GM12878 (cell line): ENCODE results near the gene DDX39B. TPM values are rescaled to one million over a fixed set of nuclear protein-coding genes. Genes with fewer than 3 reads are reported as not detected.

Source experiments
- ATAC-seq: fragments of 200-7000 bp; cut with Tn5 transposase; 3 replicates; pipeline ENCODE4 v1.9.1; 2020; ENCODE audit warnings: mild to moderate bottlenecking, moderate library complexity
- BruUV-seq: library from RNA; stranded (reverse); fragments of 400-500 nt; replicated peaks from 2 replicates; lab custom pipeline; 2021; lab: Mats Ljungman, UMichigan
- CTCF ChIA-PET: fragments of 300-600 bp; sonication (Branson Sonifier 250); formaldehyde crosslinking; extraction: SDS; loops from one replicate; lab custom pipeline; 2021; ENCODE audit warnings: inconsistent platforms; lab: Yijun Ruan, JAX
- POLR2A ChIA-PET: fragments of 350-600 bp; formaldehyde crosslinking; extraction: SDS; loops from one replicate; lab custom pipeline; 2021; ENCODE audit warnings: inconsistent platforms; lab: Charles Lee
- RAD21 ChIA-PET: fragments of 300-600 bp; sonication (Branson Sonifier 250); formaldehyde crosslinking; loops from one replicate; lab custom pipeline; 2023; ENCODE audit warnings: antibody characterized with exemption; ENCODE audit not compliant: unreplicated experiment; lab: Charles Lee
- SMC1A ChIA-PET: fragments of 300-600 bp; sonication (Branson Sonifier 250); formaldehyde crosslinking; loops from one replicate; lab custom pipeline; 2023; ENCODE audit not compliant: unreplicated experiment, uncharacterized antibody; lab: Charles Lee
- DNase-seq: peaks from one replicate; pipeline ENCODE4 v3.0.0-alpha.2; 2011; ENCODE audit warnings: low read depth, low spot score
- FAIRE-seq: peaks from 3 replicates; lab custom pipeline; 2011; peaks lifted over from hg19 to GRCh38; lab: Jason Lieb, UNC
- H2AFZ ChIP-seq: 2 replicates; pipeline ENCODE4 v1.6.0; 2011; ENCODE audit warnings: low read depth, low read length, control low read depth; ENCODE audit not compliant: control insufficient read depth
- H3K27ac ChIP-seq: 2 replicates; pipeline ENCODE4 v1.5.1; 2011; ENCODE audit warnings: control low read depth; ENCODE audit not compliant: control insufficient read depth, insufficient read depth
- H3K27me3 ChIP-seq, 2 experiments: replicated peaks in 1 of 2; 2 replicates each; pipeline versions ENCODE4 v1.6.0 to v1.6.1; 2011; ENCODE audit warnings: low read length in 1 of 2; ENCODE audit not compliant: control insufficient read depth in 2 of 2, insufficient read depth in 2 of 2
- H3K36me3 ChIP-seq, 2 experiments: 2 replicates each; pipeline ENCODE4 v1.5.1; 2011; ENCODE audit warnings: low read length in 1 of 2; ENCODE audit not compliant: control insufficient read depth in 2 of 2, insufficient read depth in 2 of 2
- H3K4me1 ChIP-seq: 2 replicates; pipeline ENCODE4 v1.6.1; 2011; ENCODE audit warnings: mild to moderate bottlenecking, low read length, moderate library complexity, mixed read lengths; ENCODE audit not compliant: control insufficient read depth, insufficient read depth
- H3K4me2 ChIP-seq: 2 replicates; pipeline ENCODE4 v1.6.0; 2011; ENCODE audit warnings: control low read depth; ENCODE audit not compliant: control insufficient read depth, insufficient read depth
- H3K4me3 ChIP-seq: fragments of 200-600 bp; sonication (generic); 2 replicates; pipeline ENCODE4 v1.5.1; 2016
- H3K79me2 ChIP-seq: 2 replicates; pipeline ENCODE4 v1.6.0; 2011; ENCODE audit warnings: low read length; ENCODE audit not compliant: control insufficient read depth, insufficient read depth
- H3K9ac ChIP-seq: 2 replicates; pipeline ENCODE4 v1.8.0; 2011; ENCODE audit warnings: low read length, control low read depth, mixed read lengths; ENCODE audit not compliant: control insufficient read depth, insufficient read depth
- H3K9me3 ChIP-seq: replicated peaks from 3 replicates; pipeline ENCODE4 v1.5.1; 2011; ENCODE audit warnings: mild to moderate bottlenecking, low read length; ENCODE audit not compliant: control insufficient read depth, insufficient read depth
- H4K20me1 ChIP-seq: 2 replicates; pipeline ENCODE4 v1.6.0; 2011; ENCODE audit not compliant: control insufficient read depth, insufficient read depth
- JUND ChIP-seq: IDR thresholded peaks from 2 replicates; pipeline ENCODE4 v1.6.1; 2012; ENCODE audit warnings: low read depth, mild to moderate bottlenecking, low read length, improper control_type of control experiment, moderate library complexity
- MEF2B ChIP-seq: fragments of 450-650 bp; IDR thresholded peaks from 2 replicates; pipeline ENCODE4 v1.6.1; 2018; ENCODE audit warnings: mild to moderate bottlenecking, moderate library complexity; ENCODE audit not compliant: partially characterized antibody, poor library complexity, severe bottlenecking
- NFYA ChIP-seq: IDR thresholded peaks from 2 replicates; pipeline ENCODE4 v1.6.1; 2011; ENCODE audit warnings: low read depth, mild to moderate bottlenecking, low read length, improper control_type of control experiment, borderline replicate concordance
- NFYB ChIP-seq: IDR thresholded peaks from 2 replicates; pipeline ENCODE4 v1.6.1; 2011; ENCODE audit warnings: low read depth, mild to moderate bottlenecking, low read length, improper control_type of control experiment, moderate library complexity; ENCODE audit not compliant: insufficient read depth
- NR2C1 ChIP-seq: fragments of 450-650 bp; IDR thresholded peaks from 2 replicates; pipeline ENCODE4 v1.6.1; 2017; ENCODE audit warnings: antibody characterized with exemption, mild to moderate bottlenecking, moderate library complexity
- NR2F1 ChIP-seq: fragments of 450-650 bp; conservative IDR thresholded peaks from 2 replicates; pipeline ENCODE4 v1.6.1; 2017; ENCODE audit warnings: mild to moderate bottlenecking
- POU2F2 ChIP-seq: IDR thresholded peaks from 3 replicates; pipeline ENCODE4 v1.6.1; 2011; ENCODE audit warnings: low read depth, mild to moderate bottlenecking, low read length, borderline replicate concordance
- RAD21 ChIP-seq: IDR thresholded peaks from 2 replicates; pipeline ENCODE4 v1.6.1; 2011; ENCODE audit warnings: mild to moderate bottlenecking, low read depth, low read length, moderate library complexity; ENCODE audit not compliant: insufficient read depth
- RELA ChIP-seq: fragments of 450-650 bp; IDR thresholded peaks from 2 replicates; pipeline ENCODE4 v1.8.0; 2014; ENCODE audit warnings: borderline replicate concordance; ENCODE audit not compliant: partially characterized antibody
- TAF1 ChIP-seq: IDR thresholded peaks from 2 replicates; pipeline ENCODE4 v1.6.1; 2011; ENCODE audit warnings: mild to moderate bottlenecking, low read depth, low read length, borderline replicate concordance
- ZZZ3 ChIP-seq: IDR thresholded peaks from 2 replicates; pipeline ENCODE4 v1.6.1; 2011; ENCODE audit warnings: low read depth; ENCODE audit not compliant: control insufficient read depth, insufficient read length
- WGBS: methylation state at CpG from one replicate; pipeline ENCODE4 v1.1.6; 2016; ENCODE audit warnings: low lambda C conversion rate; ENCODE audit not compliant: insufficient replicate concordance, insufficient coverage; ENCODE audit errors: missing lambda C conversion rate; 5-methylcytosine and 5-hydroxymethylcytosine counted together
- in situ Hi-C: fragments of 300-500 bp; cut with MboI; formaldehyde crosslinking; loops from 9 replicates; pipeline ENCODE4 v1.14.3; 2018; ENCODE audit warnings: mixed read lengths
- intact Hi-C: fragments of 100-400 bp; cut with micrococcal nuclease; formaldehyde crosslinking; loops from one replicate; pipeline ENCODE4 v1.14.2; 2022; ENCODE audit not compliant: unreplicated experiment
- polyA plus RNA-seq, 11 experiments: library from polyadenylated mRNA; depleted of rRNA in 4 of 11; unstranded in 6 of 11; stranded (reverse) in 5 of 11; fragments of >200 nt; fragmentation: Nextera tagmentation in 4 of 11; fragmentation: Illumina TruSeq in 1 of 11; extraction: Ambion mirVana in 4 of 11; extraction: Trizol in 1 of 11; gene quantifications; 1 replicate in 1 of 11; 2 replicates in 10 of 11; pipeline versions ENCODE4 v1.2.1 to v1.2.3, GENCODE V29; 2011 to 2016; ENCODE audit warnings: inconsistent platforms in 2 of 11, missing spikeins in 2 of 11, low read depth in 1 of 11
- total RNA-seq, 4 experiments: library from RNA; depleted of rRNA in 3 of 4; stranded (reverse); fragments of >200 nt in 3 of 4; fragmentation: Illumina TruSeq in 1 of 4; extraction: Trizol in 1 of 4; gene quantifications; 2 replicates each; pipeline versions ENCODE4 v1.2.1 to v1.2.3, GENCODE V29; 2013 to 2021
- TF ChIP-seq, protein P1 (sequence below): fragments of 150-350 bp; IDR thresholded peaks from 2 replicates; pipeline ENCODE4 v1.6.1; 2016; ENCODE audit warnings: low read depth, low read length
- TF ChIP-seq, protein P2 (sequence below): fragments of 450-650 bp; formaldehyde crosslinking; IDR thresholded peaks from 2 replicates; pipeline ENCODE4 v1.5.0; 2022; ENCODE audit warnings: mild to moderate bottlenecking, missing genetic modification characterization

The DDX39B gene
- total and polyA plus RNA-seq, 10 of the 15 experiments (the other 5 are each of a cell fraction or from before 2014, with no cell fraction given): 271 to 661 (median 330) TPM

DNA sequence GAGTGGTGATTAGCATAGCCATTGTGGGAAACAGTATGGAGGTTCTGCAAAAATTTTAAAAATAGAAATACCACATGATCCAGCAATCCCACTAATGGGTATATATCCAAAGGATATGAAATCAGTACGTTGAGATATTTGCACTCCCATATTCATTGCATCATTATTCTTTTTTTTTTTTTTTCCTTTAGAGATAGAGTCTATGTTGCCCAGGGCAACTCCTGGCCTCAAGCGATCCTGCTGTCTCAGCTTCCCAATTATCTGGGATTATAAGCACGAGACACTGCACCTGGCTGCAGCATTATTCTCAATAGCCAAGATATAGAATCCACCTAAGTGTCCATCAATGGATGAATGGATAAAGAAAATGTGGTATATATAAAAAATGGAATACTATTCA is 20.0 kb downstream of the DDX39B start (continued):
- TF ChIP-seq JUND (no peak), RAD21 (no peak), ZZZ3 (no peak)
- TF ChIP-seq, protein P1, sequence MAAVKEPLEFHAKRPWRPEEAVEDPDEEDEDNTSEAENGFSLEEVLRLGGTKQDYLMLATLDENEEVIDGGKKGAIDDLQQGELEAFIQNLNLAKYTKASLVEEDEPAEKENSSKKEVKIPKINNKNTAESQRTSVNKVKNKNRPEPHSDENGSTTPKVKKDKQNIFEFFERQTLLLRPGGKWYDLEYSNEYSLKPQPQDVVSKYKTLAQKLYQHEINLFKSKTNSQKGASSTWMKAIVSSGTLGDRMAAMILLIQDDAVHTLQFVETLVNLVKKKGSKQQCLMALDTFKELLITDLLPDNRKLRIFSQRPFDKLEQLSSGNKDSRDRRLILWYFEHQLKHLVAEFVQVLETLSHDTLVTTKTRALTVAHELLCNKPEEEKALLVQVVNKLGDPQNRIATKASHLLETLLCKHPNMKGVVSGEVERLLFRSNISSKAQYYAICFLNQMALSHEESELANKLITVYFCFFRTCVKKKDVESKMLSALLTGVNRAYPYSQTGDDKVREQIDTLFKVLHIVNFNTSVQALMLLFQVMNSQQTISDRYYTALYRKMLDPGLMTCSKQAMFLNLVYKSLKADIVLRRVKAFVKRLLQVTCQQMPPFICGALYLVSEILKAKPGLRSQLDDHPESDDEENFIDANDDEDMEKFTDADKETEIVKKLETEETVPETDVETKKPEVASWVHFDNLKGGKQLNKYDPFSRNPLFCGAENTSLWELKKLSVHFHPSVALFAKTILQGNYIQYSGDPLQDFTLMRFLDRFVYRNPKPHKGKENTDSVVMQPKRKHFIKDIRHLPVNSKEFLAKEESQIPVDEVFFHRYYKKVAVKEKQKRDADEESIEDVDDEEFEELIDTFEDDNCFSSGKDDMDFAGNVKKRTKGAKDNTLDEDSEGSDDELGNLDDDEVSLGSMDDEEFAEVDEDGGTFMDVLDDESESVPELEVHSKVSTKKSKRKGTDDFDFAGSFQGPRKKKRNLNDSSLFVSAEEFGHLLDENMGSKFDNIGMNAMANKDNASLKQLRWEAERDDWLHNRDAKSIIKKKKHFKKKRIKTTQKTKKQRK: no peak

DNA sequence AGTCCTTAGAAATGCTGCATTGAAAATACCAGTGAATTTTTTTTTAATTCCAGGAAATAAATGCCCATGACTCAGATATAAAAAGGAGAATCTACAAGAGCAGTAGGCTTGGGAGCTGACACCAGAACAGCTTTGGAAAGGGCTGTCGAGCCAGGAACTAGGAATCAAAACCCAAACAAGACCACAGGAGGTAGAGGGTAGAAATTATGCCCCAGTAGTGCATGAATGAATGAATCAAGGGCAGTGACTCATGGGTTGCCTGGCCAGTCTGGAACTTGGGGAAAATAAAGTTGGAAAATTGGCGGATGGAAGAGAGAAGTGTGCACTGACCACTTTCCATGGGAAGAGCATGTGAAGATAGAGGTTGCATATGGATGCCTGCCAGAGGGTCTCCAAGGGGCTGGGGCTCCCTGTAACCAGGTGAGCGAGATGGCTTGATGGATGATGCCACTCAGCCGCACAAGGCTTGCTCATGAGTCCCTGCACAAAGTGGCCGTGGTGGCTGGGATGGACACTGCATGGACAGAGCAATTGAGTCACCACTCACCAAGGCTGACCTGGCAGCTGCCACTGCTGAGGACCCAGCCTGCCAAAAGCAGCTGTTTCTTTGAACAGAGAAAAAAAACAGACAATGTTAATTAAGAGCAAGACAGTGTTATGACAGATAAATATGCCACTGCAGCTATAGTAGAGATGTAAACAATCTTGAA is 28.2 kb downstream of the DDX39B start:
- CTCF ChIA-PET: interaction anchor here (1.2 kb wide), 1 partner anchor 71 kb away, joined by 3 read pairs; no protein-coding TSS in a partner anchor
- in situ Hi-C loops: no loop called here
- TF ChIP-seq NR2C1 (no peak), NR2F1 (no peak), TAF1 (no peak), NFYB (no peak), NFYA (no peak), MEF2B (no peak), RELA (no peak), POU2F2 (no peak)
- TF ChIP-seq, protein P2, sequence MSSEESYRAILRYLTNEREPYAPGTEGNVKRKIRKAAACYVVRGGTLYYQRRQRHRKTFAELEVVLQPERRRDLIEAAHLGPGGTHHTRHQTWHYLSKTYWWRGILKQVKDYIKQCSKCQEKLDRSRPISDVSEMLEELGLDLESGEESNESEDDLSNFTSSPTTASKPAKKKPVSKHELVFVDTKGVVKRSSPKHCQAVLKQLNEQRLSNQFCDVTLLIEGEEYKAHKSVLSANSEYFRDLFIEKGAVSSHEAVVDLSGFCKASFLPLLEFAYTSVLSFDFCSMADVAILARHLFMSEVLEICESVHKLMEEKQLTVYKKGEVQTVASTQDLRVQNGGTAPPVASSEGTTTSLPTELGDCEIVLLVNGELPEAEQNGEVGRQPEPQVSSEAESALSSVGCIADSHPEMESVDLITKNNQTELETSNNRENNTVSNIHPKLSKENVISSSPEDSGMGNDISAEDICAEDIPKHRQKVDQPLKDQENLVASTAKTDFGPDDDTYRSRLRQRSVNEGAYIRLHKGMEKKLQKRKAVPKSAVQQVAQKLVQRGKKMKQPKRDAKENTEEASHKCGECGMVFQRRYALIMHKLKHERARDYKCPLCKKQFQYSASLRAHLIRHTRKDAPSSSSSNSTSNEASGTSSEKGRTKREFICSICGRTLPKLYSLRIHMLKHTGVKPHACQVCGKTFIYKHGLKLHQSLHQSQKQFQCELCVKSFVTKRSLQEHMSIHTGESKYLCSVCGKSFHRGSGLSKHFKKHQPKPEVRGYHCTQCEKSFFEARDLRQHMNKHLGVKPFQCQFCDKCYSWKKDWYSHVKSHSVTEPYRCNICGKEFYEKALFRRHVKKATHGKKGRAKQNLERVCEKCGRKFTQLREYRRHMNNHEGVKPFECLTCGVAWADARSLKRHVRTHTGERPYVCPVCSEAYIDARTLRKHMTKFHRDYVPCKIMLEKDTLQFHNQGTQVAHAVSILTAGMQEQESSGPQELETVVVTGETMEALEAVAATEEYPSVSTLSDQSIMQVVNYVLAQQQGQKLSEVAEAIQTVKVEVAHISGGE: no peak

More for the DNA sequence above, 28.2 kb downstream of the DDX39B start:
- SMC1A ChIA-PET: no interaction called here
- H3K27ac ChIP-seq: no peak overlapping the region
- H3K9me3 ChIP-seq: no peaks in the 10 kb centered on the region
- H3K27me3 ChIP-seq: no peaks in the 10 kb centered on the region
- WGBS: 78% methylated on average over 5 of the region's 5 CpGs
- H2AFZ ChIP-seq: no peak overlapping the region
- no peak overlapping the region for H3K4me2 ChIP-seq
- no peaks in the 10 kb centered on the region for H3K79me2 ChIP-seq
- H3K36me3 ChIP-seq: peaks cover 18 to 19% of the 10 kb centered on the region in 2 experiments
- H4K20me1 ChIP-seq: no peaks in the 10 kb centered on the region
- no peak for DNase-seq
- intact Hi-C loops: no loop called here
- POLR2A ChIA-PET: no interaction called here
- no peak overlapping the region for H3K9ac ChIP-seq
- H3K4me3 ChIP-seq: no peak overlapping the region
- no peak for ATAC-seq
- FAIRE-seq: no peak
- H3K4me1 ChIP-seq: no peaks in the 10 kb centered on the region
- RAD21 ChIA-PET: no interaction called here
- no TSS peak for BruUV-seq
